Muscle layer of duodenum (tissue), 2 donors: ENCODE data around the gene VWA8.

ENCODE experiments used
- H3K27ac ChIP-seq: one replicate; pipeline ENCODE4 v1.7.0; 2013; ENCODE audit warnings: mild to moderate bottlenecking, low read length
- H3K27me3 ChIP-seq: one replicate; pipeline ENCODE4 v1.7.0; 2013; ENCODE audit warnings: low read depth, mild to moderate bottlenecking, control low read depth, low read length
- H3K36me3 ChIP-seq, 2 donors: one replicate each; pipeline ENCODE4 v1.7.0; 2013; ENCODE audit warnings: low read length in 2 of 2, control low read depth in 1 of 2, mild to moderate bottlenecking in 1 of 2; ENCODE audit not compliant: insufficient read depth in 2 of 2, control insufficient read depth in 1 of 2
- H3K4me1 ChIP-seq, 2 donors: one replicate each; pipeline ENCODE4 v1.7.0; 2013; ENCODE audit warnings: low read length in 2 of 2, mild to moderate bottlenecking in 2 of 2, control low read depth in 1 of 2, moderate library complexity in 1 of 2; ENCODE audit not compliant: insufficient read depth in 2 of 2, control insufficient read depth in 1 of 2
- H3K4me3 ChIP-seq, 2 donors: one replicate each; pipeline ENCODE4 v1.7.0; 2013; ENCODE audit warnings: low read length in 2 of 2, low read depth in 1 of 2, mild to moderate bottlenecking in 1 of 2
- H3K9me3 ChIP-seq, 2 donors: one replicate each; pipeline ENCODE4 v1.7.0; 2013; ENCODE audit warnings: low read length in 2 of 2, control low read depth in 1 of 2, mild to moderate bottlenecking in 1 of 2; ENCODE audit not compliant: control insufficient read depth in 1 of 2
- donor health status: healthy.

VWA8 gene

GRCh38 chr13:41681587-41681986 is 279.3 kb downstream of the VWA8 start:
- Histone ChIP-seq H3K27ac (no peak overlapping the region), H3K4me1 (peaks cover 5 to 15% of the 10 kb centered on the region in 2 donors), H3K9me3 (no peaks in the 10 kb centered on the region)

GRCh38 chr13:41680900-41681299 is 280.0 kb downstream of the VWA8 start:
- peaks cover 12 to 23% of the 10 kb centered on the region in 2 donors for H3K36me3 ChIP-seq
- no peak overlapping the region for H3K4me3 ChIP-seq
- no peaks in the 10 kb centered on the region for H3K27me3 ChIP-seq
- no peaks in the 10 kb centered on the region for H3K9me3 ChIP-seq
- peaks cover 5 to 15% of the 10 kb centered on the region in 2 donors for H3K4me1 ChIP-seq
- no peak overlapping the region for H3K27ac ChIP-seq

More at GRCh38 chr13:41681587-41681986, 279.3 kb downstream of the VWA8 start:
- Histone ChIP-seq H3K27me3 (no peaks in the 10 kb centered on the region), H3K36me3 (peaks cover 12 to 23% of the 10 kb centered on the region in 2 donors), H3K4me3 (no peak overlapping the region)

- peaks cover 5 to 15% of the 10 kb centered on the region in 2 donors for H3K4me1 ChIP-seq
- no peaks in the 10 kb centered on the region for H3K9me3 ChIP-seq
- no peak overlapping the region for H3K4me3 ChIP-seq
- H3K27me3 ChIP-seq, result no peaks in the 10 kb centered on the region
- no peak overlapping the region for H3K27ac ChIP-seq
- H3K36me3 ChIP-seq, result peaks cover 6 to 17% of the 10 kb centered on the region in 2 donors
These were observed 282.1 kb downstream of the VWA8 start for GRCh38 chr13:41678848-41679247.

- Histone ChIP-seq H3K27me3 (no peaks in the 10 kb centered on the region), H3K36me3 (peaks cover 0 to 12% of the 10 kb centered on the region in 2 donors), H3K4me1 (peaks cover 5 to 15% of the 10 kb centered on the region in 2 donors), H3K9me3 (no peaks in the 10 kb centered on the region), H3K27ac (no peak overlapping the region), H3K4me3 (no peak overlapping the region)
These were observed 282.7 kb downstream of the VWA8 start for GRCh38 chr13:41678249-41678648.

GRCh38 chr13:41675306-41675705 is 285.6 kb downstream of the VWA8 start:
- Histone ChIP-seq H3K27ac (no peak overlapping the region), H3K4me3 (no peak overlapping the region), H3K9me3 (no peaks in the 10 kb centered on the region), H3K4me1 (peaks cover 5 to 15% of the 10 kb centered on the region in 2 donors), H3K36me3 (peaks cover 0 to 2% of the 10 kb centered on the region in 2 donors), H3K27me3 (no peaks in the 10 kb centered on the region)

- peaks cover 5 to 13% of the 10 kb centered on the region in 2 donors for H3K4me1 ChIP-seq
- H3K27ac ChIP-seq, result no peak overlapping the region
- H3K36me3 ChIP-seq, result peaks cover 0 to 4% of the 10 kb centered on the region in 2 donors
- H3K27me3 ChIP-seq, result no peaks in the 10 kb centered on the region
- no peak overlapping the region for H3K4me3 ChIP-seq
- no peaks in the 10 kb centered on the region for H3K9me3 ChIP-seq
These were observed 286.7 kb downstream of the VWA8 start for GRCh38 chr13:41674246-41674645.

GRCh38 chr13:41673640-41674039 is 287.3 kb downstream of the VWA8 start:
- Histone ChIP-seq H3K27ac (no peak overlapping the region), H3K27me3 (no peaks in the 10 kb centered on the region), H3K4me3 (no peak overlapping the region), H3K4me1 (peaks cover 0 to 7% of the 10 kb centered on the region in 2 donors), H3K36me3 (peaks cover 0 to 4% of the 10 kb centered on the region in 2 donors), H3K9me3 (no peaks in the 10 kb centered on the region)

- Histone ChIP-seq H3K27me3 (no peaks in the 10 kb centered on the region), H3K36me3 (peaks cover 0 to 4% of the 10 kb centered on the region in 2 donors), H3K9me3 (no peaks in the 10 kb centered on the region), H3K4me3 (no peak overlapping the region), H3K4me1 (peaks cover 0 to 10% of the 10 kb centered on the region in 2 donors), H3K27ac (no peak overlapping the region)
These were observed 290.0 kb downstream of the VWA8 start for GRCh38 chr13:41670873-41671443.

- no peaks in the 10 kb centered on the region for H3K27me3 ChIP-seq
- H3K27ac ChIP-seq, result no peak overlapping the region
- H3K4me3 ChIP-seq, result no peak overlapping the region
- no peaks in the 10 kb centered on the region for H3K9me3 ChIP-seq
- peaks cover 0 to 19% of the 10 kb centered on the region in 2 donors for H3K4me1 ChIP-seq
- peaks cover 0 to 4% of the 10 kb centered on the region in 2 donors for H3K36me3 ChIP-seq
These were observed 292.7 kb downstream of the VWA8 start for GRCh38 chr13:41668130-41668757.

GRCh38 chr13:41666644-41667043 is 294.3 kb downstream of the VWA8 start:
- Histone ChIP-seq H3K4me1 (peaks cover 0 to 19% of the 10 kb centered on the region in 2 donors), H3K27ac (no peak overlapping the region), H3K4me3 (no peak overlapping the region), H3K36me3 (peaks cover 0 to 4% of the 10 kb centered on the region in 2 donors), H3K27me3 (no peaks in the 10 kb centered on the region), H3K9me3 (no peaks in the 10 kb centered on the region)

GRCh38 chr13:41660411-41660810 is 300.5 kb downstream of the VWA8 start:
- Histone ChIP-seq H3K4me1 (peaks cover 0 to 9% of the 10 kb centered on the region in 2 donors), H3K27me3 (no peaks in the 10 kb centered on the region), H3K36me3 (no peaks in the 10 kb centered on the region), H3K27ac (no peak overlapping the region), H3K4me3 (no peak overlapping the region), H3K9me3 (no peaks in the 10 kb centered on the region)
